ENCODE measurements around the gene SNTG2.

SNTG2 gene

GRCh38 chr2:1237783-1238182, 287.1 kb downstream of the SNTG2 start:
- no peak for DNase-seq (ENCODE audit: low read depth in 2 of 2)

DNA sequence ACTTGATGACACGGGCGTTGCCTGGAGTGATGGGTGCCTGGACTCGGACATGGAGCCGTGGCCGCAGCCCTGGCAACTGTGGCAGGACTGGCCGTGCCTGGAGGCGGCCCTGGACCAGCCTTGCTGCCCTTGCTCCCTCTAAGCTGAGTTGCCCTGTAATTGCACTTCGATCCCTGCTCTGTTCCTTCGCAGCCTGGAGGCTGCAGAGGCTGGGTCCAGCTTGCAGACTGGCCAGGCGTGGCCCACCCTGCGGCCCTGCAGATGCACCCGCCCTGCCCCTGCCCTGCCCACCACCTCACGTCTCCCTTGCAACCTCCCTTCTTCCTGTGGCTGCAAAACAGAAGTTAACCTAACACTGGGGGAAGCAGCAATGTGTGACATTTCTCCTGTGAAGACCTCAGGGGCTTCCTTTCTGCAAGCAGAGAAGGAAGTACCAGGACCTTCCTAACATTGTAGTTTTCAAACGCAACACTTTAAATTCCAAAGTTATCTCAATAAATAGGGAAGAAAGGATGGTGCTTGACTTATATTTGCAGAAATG, 288.0 kb downstream of the SNTG2 start:
- DNase-seq (ENCODE audit: low read depth in 2 of 2), result no peak

- DNase-seq (ENCODE audit: low read depth in 2 of 2), result no peak
Observed at GRCh38 chr2:1245193-1245592, 294.5 kb downstream of the SNTG2 start.

DNA sequence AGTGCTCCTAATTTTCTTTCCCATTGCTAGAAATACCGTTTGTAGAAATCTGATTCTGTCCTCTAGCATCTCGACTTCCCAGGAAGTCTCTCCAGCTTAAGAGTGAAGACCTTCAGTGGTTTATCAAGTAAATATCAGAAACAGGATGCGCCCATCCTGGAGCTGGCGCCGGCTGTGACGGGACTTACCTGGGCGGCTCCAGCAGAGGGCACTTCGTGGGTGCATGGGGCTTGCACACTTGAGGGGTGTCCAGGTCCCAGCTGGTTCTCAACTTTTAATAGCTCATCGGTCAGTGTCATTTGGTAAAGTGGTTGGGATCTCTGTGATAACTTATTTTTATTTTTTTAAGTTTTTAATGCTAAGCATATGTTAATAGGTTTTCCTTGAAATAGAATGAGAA, 295.6 kb downstream of the SNTG2 start:
- no peak for DNase-seq (ENCODE audit: low read depth in 2 of 2)

DNA sequence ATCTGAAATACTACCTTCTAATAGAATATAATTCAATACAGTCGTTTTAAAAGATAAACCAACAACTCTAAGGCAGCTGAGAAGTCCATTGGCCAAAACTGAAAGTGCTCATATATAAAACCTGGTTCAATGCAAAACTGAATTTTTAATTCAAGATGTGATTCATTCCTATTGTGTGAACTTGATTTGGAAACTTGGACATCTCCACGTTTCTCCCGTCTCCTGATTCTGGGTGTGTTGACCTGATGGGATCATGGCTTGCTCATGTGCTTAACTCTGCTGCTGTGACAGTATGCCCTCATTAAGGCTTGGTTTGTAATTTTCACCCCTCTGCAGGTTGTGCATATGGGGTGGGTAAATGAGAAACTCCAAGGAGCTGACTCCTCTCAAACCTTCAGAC, 296.3 kb downstream of the SNTG2 start:
- DNase-seq (ENCODE audit: low read depth in 2 of 2), result no peak

- no peak for DNase-seq (ENCODE audit: low read depth in 2 of 2)
Observed at GRCh38 chr2:1248187-1248586, 297.5 kb downstream of the SNTG2 start.

GRCh38 chr2:1249897-1250687, 299.4 kb downstream of the SNTG2 start:
- DNase-seq (ENCODE audit: low read depth in 2 of 2), result no peak

- no peak for DNase-seq (ENCODE audit: low read depth in 2 of 2)
Observed at GRCh38 chr2:1251520-1251919, 300.9 kb downstream of the SNTG2 start.

DNA sequence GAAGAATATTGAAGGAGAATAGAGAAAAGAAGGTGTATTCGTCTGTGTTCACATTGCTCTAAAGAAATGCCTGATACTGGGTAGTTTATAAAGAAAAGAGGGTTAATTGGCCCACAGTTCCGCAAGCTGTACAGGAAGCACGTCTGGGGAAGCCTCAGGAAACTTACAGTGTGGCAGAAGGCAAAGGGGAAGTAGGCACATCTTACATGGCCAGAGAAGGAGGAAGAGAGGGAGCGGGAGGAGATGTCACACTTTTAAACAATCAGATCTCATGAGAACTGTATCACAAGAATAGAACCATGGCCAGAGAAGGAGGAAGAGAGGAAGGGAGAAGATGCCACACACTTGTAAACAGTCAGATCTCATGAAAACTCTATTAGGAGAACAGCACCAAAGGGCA, 303.0 kb downstream of the SNTG2 start:
- DNase-seq (ENCODE audit: low read depth in 2 of 2), result no peak

DNA sequence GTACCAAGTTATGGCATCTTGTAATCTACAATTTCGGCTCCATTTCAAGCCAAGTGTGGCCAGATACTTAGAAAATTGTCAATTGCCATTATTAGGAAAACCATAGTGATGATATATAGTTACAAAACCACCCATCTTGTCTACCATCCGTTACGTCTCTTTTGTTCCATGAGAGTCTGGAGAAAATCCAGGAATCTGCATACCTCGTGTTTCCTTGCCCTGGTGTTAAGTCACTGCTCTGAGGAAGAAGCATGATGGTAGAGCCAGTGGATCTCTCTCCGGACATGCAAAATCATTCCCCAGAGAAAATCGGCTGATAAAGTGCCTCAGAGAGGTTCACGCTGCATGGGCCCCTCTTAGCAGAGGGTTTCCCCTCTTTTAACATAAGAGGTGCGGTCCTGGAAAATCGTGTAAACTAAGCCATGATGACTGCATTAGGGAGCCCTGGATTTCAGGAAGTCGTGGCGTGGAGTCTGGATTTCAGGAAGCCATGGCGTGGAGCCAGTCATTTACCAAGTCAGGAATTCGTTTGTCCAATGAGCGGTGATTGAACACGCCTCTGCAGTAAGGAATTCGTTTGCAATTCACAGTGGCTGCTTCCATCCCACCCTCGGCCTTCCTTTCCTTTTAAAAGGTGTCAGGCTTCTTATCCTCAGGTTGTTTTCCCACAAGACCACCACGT, 304.2 kb downstream of the SNTG2 start:
- DNase-seq (ENCODE audit: low read depth in 2 of 2), result no peak

DNA sequence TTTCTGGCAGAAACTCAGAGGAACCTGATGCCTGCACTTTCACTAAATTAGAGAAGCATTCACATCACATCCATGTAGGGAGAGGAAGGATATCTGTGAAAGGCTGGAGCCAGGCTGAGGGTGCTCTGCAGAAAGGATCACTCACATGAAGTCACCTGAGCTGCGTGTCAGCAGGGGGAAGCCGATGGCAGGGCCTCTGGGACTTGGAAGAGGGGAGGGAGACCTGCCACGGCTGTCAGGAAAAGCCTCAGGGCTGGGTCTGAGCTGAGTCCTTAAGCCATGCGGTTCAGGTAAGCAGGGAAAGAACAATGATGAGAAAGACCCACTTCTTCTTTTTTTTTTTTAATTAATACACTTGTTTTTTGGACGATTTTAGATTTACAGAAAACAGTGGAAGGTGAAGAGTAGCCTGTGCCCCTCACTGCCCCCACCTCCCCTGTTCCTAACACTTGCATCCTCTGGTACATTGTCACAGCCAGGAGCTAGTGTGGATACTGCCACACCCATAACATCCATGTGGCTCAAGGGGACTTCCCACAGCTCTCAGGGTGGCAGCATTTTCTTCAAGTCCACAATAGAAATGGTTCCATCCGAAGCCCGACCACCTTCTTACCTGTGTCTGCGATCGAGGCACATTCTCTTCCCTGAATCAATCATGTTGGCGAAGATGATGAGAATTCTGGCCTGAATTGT, 306.1 kb downstream of the SNTG2 start:
- no peak for DNase-seq (ENCODE audit: low read depth in 2 of 2)

DNA sequence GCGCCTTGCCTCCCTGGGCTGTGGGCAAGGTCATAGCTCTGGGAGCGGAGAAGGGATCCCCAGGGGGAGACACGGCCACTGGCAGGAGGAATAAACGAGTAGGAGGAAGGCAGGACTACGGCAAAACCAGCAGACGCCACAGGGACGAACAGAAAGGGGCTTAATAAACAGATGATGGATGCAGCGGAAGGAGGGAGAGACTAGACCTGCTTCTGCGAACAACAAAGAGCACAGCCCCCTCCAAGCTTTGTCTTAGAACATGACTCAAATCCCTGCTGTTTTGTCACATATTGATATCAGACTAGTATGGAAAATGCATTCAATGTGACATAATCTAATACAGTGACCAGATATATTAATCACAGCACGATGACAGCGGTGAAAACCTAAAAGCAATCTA, 306.7 kb downstream of the SNTG2 start:
- DNase-seq (ENCODE audit: low read depth in 2 of 2), result no peak

GRCh38 chr2:1259746-1260145, 309.1 kb downstream of the SNTG2 start:
- DNase-seq (ENCODE audit: low read depth in 2 of 2), result no peak

- no peak for DNase-seq (ENCODE audit: low read depth in 2 of 2)
Observed at GRCh38 chr2:1262609-1263008, 312.0 kb downstream of the SNTG2 start.

GRCh38 chr2:1265454-1265853, 314.8 kb downstream of the SNTG2 start:
- DNase-seq (ENCODE audit: low read depth in 2 of 2), result no peak

- DNase-seq (ENCODE audit: low read depth in 2 of 2), result no peak
Observed at GRCh38 chr2:1266351-1266750, 315.7 kb downstream of the SNTG2 start.

DNA sequence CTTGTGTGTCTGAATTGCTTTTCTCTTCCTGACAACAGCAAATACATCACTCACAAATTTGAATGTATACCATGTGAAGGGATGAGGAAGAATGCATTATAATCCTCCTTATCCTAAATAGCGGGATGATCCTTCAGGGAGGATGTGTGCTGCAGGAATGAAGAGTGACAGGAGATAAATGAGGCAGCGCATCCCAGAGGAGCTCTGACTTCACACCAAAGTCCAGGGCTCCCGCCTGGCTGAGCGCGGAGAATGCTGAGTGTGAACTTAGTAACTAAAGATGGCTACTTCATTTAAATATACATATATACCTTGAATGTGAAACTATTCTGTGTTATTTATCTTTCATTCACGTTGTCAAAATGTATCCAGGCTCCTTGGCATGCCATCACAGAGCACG, 317.4 kb downstream of the SNTG2 start:
- DNase-seq (ENCODE audit: low read depth in 2 of 2), result no peak

DNA sequence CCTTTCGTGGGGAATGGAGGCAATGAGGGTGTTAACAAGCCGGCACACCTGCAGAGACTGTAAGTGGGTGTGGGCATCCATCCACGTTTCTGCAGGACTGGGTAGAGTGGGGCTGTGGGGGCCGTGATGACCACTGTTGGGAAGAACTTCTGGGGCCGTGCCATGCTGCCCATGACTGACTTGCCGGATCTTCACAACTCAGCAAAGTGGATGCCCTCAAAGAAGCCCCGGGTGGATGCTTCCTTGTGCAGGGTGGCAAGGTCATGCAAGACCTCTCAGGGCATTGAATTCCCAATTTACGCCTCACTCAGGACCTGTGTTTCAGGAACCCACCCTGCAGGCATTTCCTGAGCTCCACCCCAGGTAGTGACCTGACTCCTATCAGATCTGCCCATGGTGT, 319.2 kb downstream of the SNTG2 start:
- no peak for DNase-seq (ENCODE audit: low read depth in 2 of 2)

GRCh38 chr2:1272835-1273234, 322.2 kb downstream of the SNTG2 start:
- DNase-seq (ENCODE audit: low read depth in 2 of 2), result no peak

GRCh38 chr2:1277634-1278033, 327.0 kb downstream of the SNTG2 start:
- DNase-seq (ENCODE audit: low read depth in 2 of 2), result no peak

- DNase-seq (ENCODE audit: low read depth in 2 of 2), result no peak
Observed at GRCh38 chr2:1278125-1278524, 327.5 kb downstream of the SNTG2 start.

- DNase-seq (ENCODE audit: low read depth in 2 of 2), result no peak
Observed at GRCh38 chr2:1278861-1279260, 328.2 kb downstream of the SNTG2 start.

- no peak for DNase-seq (ENCODE audit: low read depth in 2 of 2)
Observed at GRCh38 chr2:1282552-1282951, 331.9 kb downstream of the SNTG2 start.

Data from stimulated activated CD8-positive, alpha-beta memory T cell treated with anti-CD3 and anti-CD28 coated beads, Interleukin-7, amount 100 ng/mL, for 4 hours (primary cell).